ENCODE results near the gene RBM15B. TPM values are rescaled to one million over a fixed set of nuclear protein-coding genes. Genes with fewer than 3 reads are reported as not detected.

The RBM15B gene
- polyA plus RNA-seq, 1 donor (not counting 4 experiments of a cell fraction or from before 2014, with no cell fraction given): 10.2 TPM

DNA sequence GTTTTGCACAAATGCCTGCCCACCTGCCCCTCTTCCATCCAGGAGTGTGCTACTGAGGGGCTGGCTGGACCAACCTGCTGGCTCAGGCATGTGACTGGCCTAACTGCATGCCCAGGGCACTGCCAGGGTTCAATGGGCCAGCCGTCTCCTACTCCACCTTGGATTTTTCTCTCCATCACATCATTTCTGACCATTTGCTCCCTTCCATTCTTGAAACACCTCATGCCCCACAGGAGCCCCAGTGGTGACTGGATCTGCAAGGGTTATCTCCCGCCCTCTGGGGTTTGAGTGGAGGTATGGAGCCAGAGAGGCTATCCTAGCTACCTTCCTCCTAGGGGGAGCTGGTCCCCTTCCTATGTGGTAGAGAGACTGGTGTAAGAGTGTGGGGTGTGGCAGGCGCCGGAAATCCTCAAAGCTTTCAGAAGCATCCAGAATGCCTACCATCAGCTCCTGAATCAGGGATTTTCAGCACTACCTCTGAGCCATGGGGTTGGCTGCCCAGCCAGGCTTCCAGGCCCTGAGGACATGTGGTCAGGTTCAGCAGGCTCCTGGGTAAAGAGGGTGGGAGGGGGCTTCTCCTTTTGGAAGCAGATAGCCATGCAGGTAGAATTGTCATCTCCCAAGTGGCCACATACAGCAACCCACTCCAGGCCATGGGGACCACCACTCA, 8.9 kb upstream of the RBM15B start:
- no peaks in the 10 kb centered on the region for H3K27me3 ChIP-seq (ENCODE audit: control insufficient read depth, extremely low read depth, insufficient read depth, low read length)
- no peak overlapping the region for H3K4me2 ChIP-seq (ENCODE audit: control insufficient read depth, extremely low read depth, insufficient read depth, low read depth, low read length)
- H4K20me1 ChIP-seq (ENCODE audit: control insufficient read depth, extremely low read depth, insufficient read depth, low read length): no peaks in the 10 kb centered on the region
- no peak overlapping the region for H3K9ac ChIP-seq (ENCODE audit: control insufficient read depth, extremely low read depth, insufficient read depth, low read length)
- H2AFZ ChIP-seq (ENCODE audit: control insufficient read depth, low read length): no peak overlapping the region
- no peak overlapping the region for H3K27ac ChIP-seq (ENCODE audit: control insufficient read depth, insufficient read depth, low read length)
- dilution Hi-C loops (cut with MboI; ENCODE audit: extremely low pct_ligation_motif_present, low sequenced_read_pairs): loop anchor here (25.0 kb wide), 1 partner anchor 770 kb away; the partner anchor contains the start of genes CISH and MAPKAPK3
- no peak for TF ChIP-seq EZH2 (IDR thresholded peaks at IDR 0.05; ENCODE audit: low read length)
- TF ChIP-seq, protein P1, sequence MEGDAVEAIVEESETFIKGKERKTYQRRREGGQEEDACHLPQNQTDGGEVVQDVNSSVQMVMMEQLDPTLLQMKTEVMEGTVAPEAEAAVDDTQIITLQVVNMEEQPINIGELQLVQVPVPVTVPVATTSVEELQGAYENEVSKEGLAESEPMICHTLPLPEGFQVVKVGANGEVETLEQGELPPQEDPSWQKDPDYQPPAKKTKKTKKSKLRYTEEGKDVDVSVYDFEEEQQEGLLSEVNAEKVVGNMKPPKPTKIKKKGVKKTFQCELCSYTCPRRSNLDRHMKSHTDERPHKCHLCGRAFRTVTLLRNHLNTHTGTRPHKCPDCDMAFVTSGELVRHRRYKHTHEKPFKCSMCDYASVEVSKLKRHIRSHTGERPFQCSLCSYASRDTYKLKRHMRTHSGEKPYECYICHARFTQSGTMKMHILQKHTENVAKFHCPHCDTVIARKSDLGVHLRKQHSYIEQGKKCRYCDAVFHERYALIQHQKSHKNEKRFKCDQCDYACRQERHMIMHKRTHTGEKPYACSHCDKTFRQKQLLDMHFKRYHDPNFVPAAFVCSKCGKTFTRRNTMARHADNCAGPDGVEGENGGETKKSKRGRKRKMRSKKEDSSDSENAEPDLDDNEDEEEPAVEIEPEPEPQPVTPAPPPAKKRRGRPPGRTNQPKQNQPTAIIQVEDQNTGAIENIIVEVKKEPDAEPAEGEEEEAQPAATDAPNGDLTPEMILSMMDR (optimal IDR thresholded peaks at IDR 0.05 in 1 of 3, IDR thresholded peaks at IDR 0.05 in 1 of 3, conservative IDR thresholded peaks at IDR 0.05 in 1 of 3; ENCODE audit: extremely low read depth in 1 of 3, insufficient read depth in 2 of 3, low read length in 3 of 3): no peak
- peaks cover 0 to 7% of the 10 kb centered on the region in 2 experiments for H3K36me3 ChIP-seq (ENCODE audit: control insufficient read depth in 2 of 2, extremely low read depth in 1 of 2, insufficient read depth in 2 of 2, low read length in 2 of 2)
- H3K9me1 ChIP-seq (ENCODE audit: control insufficient read depth, extremely low read depth, insufficient read depth, low read length): no peaks in the 10 kb centered on the region
- H3K9me3 ChIP-seq (ENCODE audit: control insufficient read depth, low read depth, low read length): no peaks in the 10 kb centered on the region
- peaks cover 16% of the 10 kb centered on the region for H3K4me1 ChIP-seq (ENCODE audit: control insufficient read depth, extremely low read depth, insufficient read depth, low read length)
- H3K4me3 ChIP-seq (ENCODE audit: control insufficient read depth in 2 of 3, extremely low read depth in 1 of 3, insufficient read depth in 2 of 3, low read depth in 1 of 3, low read length in 3 of 3): no peak overlapping the region
- peaks cover 29% of the 10 kb centered on the region for H3K79me2 ChIP-seq (ENCODE audit: control insufficient read depth, insufficient read depth, low read length)
- DNase-seq (ENCODE audit: low read depth, low spot score) (no peak), FAIRE-seq (no peak)

DNA sequence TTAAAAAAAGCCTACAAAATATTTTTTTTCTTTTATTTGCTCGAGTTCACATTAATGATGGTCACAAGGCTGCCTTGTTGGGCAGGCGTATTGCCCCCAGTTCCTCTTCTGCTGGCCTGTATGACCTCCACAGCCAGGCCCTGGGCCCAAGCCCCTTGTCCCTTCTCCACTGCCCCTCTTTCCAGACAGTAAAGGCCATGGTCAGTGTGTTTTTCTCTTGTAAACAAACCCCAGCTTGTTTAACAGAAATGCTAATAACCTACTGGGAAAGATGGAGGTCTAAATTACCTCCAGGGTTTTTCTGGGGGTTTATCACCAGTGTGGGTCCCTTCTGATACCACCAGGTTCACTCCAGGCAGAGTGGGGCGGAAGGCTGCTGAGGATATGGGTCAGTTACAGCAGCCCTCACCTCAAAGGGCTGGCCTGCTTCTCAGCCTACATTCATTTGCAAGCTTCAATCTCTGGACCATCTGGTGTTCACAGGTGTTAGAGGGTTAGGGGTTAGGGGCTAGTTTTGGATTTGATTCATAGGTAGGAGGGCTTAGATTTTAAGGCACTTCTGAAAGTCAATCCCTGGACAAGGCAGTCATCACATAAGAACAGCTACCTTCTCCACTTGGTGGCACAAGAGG, 8.0 kb upstream of the RBM15B start:
- Histone ChIP-seq H3K36me3 (ENCODE audit: control insufficient read depth in 2 of 2, extremely low read depth in 1 of 2, insufficient read depth in 2 of 2, low read length in 2 of 2) (peaks cover 6 to 14% of the 10 kb centered on the region in 2 experiments), H3K27me3 (ENCODE audit: control insufficient read depth, extremely low read depth, insufficient read depth, low read length) (no peaks in the 10 kb centered on the region), H3K4me1 (ENCODE audit: control insufficient read depth, extremely low read depth, insufficient read depth, low read length) (peaks cover 25% of the 10 kb centered on the region), H3K27ac (ENCODE audit: control insufficient read depth, insufficient read depth, low read length) (no peak overlapping the region), H4K20me1 (ENCODE audit: control insufficient read depth, extremely low read depth, insufficient read depth, low read length) (peaks cover 5% of the 10 kb centered on the region), H3K9me1 (ENCODE audit: control insufficient read depth, extremely low read depth, insufficient read depth, low read length) (no peaks in the 10 kb centered on the region), H3K9ac (ENCODE audit: control insufficient read depth, extremely low read depth, insufficient read depth, low read length) (peak overlapping the region; percentile 97), H3K4me2 (ENCODE audit: control insufficient read depth, extremely low read depth, insufficient read depth, low read depth, low read length) (peak overlapping the region; percentile 88), H3K4me3 (ENCODE audit: control insufficient read depth in 2 of 3, extremely low read depth in 1 of 3, insufficient read depth in 2 of 3, low read depth in 1 of 3, low read length in 3 of 3) (peak overlapping the region in 1 of 3 experiments; percentile 92), H3K9me3 (ENCODE audit: control insufficient read depth, low read depth, low read length) (no peaks in the 10 kb centered on the region), H3K79me2 (ENCODE audit: control insufficient read depth, insufficient read depth, low read length) (peaks cover 37% of the 10 kb centered on the region), H2AFZ (ENCODE audit: control insufficient read depth, low read length) (no peak overlapping the region)
- TF ChIP-seq, protein P1 (optimal IDR thresholded peaks at IDR 0.05 in 1 of 3, IDR thresholded peaks at IDR 0.05 in 1 of 3, conservative IDR thresholded peaks at IDR 0.05 in 1 of 3; ENCODE audit: extremely low read depth in 1 of 3, insufficient read depth in 2 of 3, low read length in 3 of 3): no peak
- no peak for TF ChIP-seq EZH2 (IDR thresholded peaks at IDR 0.05; ENCODE audit: low read length)
- DNase-seq (ENCODE audit: low read depth, low spot score) (no peak), FAIRE-seq (no peak)
- dilution Hi-C loops (cut with MboI; ENCODE audit: extremely low pct_ligation_motif_present, low sequenced_read_pairs): loop anchor here (25.0 kb wide), 1 partner anchor 771 kb away; the partner anchor contains the start of genes CISH and MAPKAPK3

Data from keratinocyte (primary cell).